Forelimb muscle (tissue), 1 donor: ENCODE measurements around the gene P3H3. TPM values are rescaled to one million over a fixed set of nuclear protein-coding genes. Genes with fewer than 3 reads are reported as not detected.
"Not testable (repeated sequence)": the region's sequence is repeated elsewhere in the genome, so short reads cannot be mapped to it uniquely, and the experiment has no call there.

Experiments
- DNase-seq: peaks from one replicate; pipeline ENCODE4 v3.0.0-alpha.2; 2013; ENCODE audit warnings: low read depth
- polyA plus RNA-seq: library from polyadenylated mRNA; unstranded; fragments of 120-200 nt; gene quantifications from one replicate; pipeline ENCODE4 v1.2.1, GENCODE V29; 2013; ENCODE audit not compliant: insufficient read length

Gene P3H3
- polyA plus RNA-seq, 1 donor: 40.3 TPM

DNA sequence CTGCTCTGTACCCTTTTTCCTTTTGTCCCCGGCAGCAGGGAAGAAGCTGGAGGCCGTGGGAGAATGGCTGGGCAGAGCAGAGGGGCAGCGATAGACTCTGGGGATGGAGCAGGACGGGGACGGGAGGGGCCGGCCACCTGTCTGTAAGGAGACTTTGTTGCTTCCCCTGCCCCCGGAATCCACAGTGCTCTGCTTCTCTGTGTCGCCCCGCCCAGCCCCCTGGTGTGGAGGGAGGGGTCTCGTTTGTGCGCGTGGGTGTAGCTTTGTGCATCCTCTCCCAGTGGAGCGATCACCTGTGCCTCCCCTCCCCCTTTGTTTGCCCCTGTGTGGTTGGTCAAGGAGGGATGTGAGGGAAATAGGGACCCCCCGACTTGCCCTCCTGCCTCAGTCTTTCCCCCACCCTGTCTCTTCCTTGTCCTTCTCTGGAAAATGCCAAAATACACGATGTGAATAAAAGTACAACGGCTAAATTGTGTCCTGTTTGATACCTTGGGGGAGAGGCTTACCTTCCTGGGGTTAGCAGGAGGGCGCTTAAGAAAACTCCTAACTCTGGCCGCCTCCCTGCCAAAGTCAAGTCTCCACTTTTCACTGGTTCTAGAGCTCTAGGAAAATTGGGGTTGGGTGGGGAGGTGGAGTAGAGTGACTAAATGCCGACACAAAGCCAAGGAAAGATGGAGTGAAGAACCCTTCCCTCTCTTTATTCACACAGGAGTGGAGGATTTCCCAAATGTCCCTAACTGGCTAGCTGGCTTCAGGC, 38.1 kb downstream of the P3H3 start:
- no peak for DNase-seq

DNA sequence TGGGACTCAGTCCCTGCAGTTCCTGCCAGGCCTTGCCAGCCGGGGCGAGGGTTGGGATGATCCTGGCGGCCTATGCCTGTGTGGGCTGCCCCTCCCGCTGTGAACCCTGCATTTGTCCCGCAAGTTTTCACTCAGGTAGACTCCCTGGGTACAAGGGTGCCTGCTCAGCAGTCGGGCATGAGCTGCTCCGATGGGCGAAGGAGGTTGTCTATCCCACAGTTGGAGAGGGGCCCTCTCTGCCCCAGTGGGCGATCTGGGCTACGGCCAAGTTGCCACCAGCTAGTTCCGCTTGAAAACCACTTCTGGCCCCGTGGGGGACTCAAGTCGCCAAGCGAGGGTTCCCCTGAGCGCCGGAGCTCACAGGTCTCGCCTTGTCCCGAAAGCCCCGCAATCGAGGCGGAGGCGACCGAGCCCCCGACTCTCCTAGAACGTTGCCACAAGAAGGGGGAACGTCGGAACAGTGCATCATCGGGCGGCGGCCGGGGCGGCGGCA, 38.8 kb downstream of the P3H3 start:
- DNase-seq: no peak

DNA sequence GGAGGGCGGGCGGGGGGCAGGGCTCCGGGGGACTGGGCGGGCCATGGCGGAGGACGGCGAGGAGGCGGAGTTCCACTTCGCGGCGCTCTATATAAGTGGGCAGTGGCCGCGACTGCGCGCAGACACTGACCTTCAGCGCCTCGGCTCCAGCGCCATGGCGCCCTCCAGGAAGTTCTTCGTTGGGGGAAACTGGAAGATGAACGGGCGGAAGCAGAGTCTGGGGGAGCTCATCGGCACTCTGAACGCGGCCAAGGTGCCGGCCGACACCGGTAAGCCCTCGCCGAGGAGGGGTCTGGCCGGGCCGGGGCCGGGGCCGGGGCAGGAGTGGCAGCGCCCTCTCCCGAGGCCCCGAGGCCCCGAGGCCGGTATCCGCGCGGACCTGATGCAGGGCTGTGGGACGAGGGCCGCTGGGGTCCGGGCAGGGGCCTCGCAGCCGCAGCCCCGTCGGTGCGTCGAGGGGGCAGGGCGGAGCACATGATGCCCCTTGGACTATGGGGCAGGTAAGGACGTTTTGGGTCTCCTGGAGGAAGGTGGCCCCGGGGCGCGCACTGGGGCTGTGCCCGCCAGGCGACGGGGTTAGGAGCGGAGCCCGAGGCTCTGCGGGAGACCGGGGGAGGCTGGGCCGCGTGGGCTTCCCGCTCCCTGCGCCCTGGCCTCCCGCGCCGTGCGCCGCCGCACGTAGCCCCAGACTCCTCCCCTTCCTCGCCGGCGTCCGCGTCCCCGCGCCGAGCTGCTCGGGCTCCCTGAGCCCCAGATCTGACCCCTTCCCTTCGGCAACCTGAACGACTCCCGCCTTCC, 39.4 kb downstream of the P3H3 start, which contains the start of gene TPI1:
TSS of gene TPI1 (plus strand) at position 119 of the 798 bp plus-strand sequence. CDS start at position 155, 36 bp downstream.
- DNase-seq: no peak

GRCh38 chr12:6868211-6869048, 40.2 kb downstream of the P3H3 start:
- no peak for DNase-seq

DNA sequence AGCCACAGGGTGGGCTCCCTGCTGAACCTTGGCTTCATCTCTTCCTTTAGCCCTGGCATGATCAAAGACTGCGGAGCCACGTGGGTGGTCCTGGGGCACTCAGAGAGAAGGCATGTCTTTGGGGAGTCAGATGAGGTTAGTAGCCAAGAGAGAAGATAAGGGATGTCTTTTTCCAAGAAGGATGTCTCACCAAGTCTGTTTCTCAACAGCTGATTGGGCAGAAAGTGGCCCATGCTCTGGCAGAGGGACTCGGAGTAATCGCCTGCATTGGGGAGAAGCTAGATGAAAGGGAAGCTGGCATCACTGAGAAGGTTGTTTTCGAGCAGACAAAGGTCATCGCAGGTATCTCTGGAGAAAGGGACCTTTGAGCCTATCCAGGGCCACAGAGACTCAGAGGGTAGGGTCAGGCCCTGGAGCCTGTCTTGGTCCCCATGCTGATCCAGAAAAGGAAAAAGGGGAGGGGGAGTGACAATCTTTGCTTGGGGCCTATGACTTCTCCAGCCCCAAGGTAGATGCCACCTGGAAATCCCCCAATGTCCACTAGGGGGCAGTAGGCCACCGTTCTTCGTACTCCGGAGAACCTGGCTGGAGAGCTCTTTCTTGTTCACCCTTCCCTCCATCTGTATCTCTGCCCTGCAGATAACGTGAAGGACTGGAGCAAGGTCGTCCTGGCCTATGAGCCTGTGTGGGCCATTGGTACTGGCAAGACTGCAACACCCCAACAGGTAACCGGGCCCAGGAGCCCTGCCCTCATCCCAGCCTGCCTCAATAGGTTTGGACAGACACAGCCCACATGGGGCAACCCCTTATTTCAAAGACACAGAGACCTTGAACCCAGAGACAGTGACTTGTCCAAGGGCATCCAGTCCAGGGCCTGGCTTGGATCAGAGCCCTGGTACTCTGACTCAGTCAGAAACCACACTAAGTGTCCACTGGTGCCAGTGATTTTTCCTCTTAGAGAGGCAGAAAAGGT, 41.1 kb downstream of the P3H3 start:
- no peak for DNase-seq

- DNase-seq: not testable (repeated sequence)
These were observed 42.1 kb downstream of the P3H3 start for GRCh38 chr12:6870304-6870703.

- DNase-seq: no peak
These were observed 43.1 kb downstream of the P3H3 start for GRCh38 chr12:6871052-6871957.

GRCh38 chr12:6872073-6873048, 44.2 kb downstream of the P3H3 start:
- no peak for DNase-seq

DNA sequence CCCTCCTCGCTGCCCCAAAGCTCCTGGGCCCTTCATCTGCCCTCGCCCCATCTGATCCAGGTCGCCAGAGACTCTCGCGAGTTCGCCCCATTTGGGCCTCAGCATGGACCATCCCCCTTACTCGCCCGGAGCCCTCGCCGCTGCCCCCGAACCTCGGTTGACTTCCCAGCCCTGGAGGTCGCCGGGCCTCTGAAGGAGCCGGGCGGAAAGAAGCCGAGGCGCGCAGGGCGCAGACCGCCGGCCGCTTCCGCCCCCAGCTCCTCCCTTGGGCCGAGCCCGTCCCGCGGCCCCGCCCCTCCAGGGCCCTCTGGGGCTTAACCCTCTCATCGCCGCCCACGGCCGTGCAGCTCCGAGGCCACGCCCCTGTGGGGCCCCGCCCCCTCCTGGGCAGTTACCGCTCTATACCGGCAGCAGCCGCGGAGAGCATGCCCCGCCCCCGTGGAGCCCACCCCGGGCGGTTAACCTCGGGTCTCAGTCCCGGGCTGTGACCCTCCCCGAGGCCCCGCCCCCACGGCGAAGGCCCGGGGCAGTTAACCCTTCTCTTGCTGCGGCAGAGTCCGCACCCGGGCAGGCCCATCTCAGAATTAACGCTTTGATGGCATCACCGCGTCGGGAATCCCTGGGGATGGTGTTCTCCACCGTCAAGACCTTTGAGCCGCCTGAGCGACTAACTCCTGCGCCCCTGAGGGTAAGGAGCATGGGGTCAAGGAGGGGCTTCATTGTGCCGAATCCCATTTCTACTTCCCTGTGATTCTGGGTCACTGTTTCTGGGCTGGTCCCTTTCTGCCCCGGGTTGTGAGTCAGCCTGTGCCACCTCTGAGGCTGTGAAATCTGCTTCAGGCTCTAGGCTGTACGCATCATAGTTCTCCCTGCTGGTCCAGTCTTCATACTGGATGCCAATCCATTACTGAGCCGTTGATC, 45.1 kb downstream of the P3H3 start, which contains the start of gene SPSB2:
TSS of gene SPSB2 (minus strand) at position 210 of the 921 bp plus-strand sequence. CDS start 402 bp downstream, outside the sequence.
- peak; percentile 83 for DNase-seq

- not testable (repeated sequence) for DNase-seq
These were observed 45.8 kb downstream of the P3H3 start for GRCh38 chr12:6874015-6874368.

DNA sequence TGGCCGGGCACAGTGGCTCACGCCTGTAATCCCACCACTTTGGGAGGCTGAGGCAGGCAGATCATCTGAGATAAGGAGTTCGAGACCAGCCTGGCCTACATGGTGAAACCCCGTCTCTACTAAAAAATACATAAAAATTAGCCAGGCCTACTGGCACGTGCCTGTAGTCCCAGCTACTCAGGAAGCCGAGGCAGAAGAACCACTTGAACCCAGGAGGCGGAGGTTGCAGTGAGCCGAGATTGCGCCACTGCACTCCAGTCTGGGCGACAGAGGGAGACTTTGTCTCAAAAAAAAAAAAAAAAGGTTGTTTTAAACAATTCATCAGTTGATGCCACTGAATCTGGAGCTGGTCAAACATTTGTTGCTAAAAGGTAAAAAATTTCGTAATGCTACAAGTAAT, 51.6 kb downstream of the P3H3 start:
- not testable (repeated sequence) for DNase-seq

DNA sequence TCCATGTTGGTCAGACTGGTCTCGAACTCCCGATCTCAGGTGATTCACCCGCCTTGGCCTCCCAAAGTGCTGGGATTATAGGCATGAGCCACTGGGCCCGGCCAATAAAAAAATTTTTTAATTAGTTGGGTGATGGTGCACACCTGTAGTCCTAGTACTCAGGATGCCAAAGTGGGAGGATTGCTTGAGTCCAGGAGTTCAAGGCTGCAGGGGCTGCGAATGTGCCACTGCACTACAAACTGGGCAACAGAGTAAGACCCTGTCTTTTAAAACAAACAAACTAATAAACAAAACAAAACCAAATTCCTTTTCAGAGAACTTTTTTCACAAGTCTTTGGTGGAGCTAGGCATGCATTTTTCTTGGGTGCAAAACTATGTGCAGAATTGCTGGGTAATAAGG, 55.0 kb downstream of the P3H3 start:
- no peak for DNase-seq

DNA sequence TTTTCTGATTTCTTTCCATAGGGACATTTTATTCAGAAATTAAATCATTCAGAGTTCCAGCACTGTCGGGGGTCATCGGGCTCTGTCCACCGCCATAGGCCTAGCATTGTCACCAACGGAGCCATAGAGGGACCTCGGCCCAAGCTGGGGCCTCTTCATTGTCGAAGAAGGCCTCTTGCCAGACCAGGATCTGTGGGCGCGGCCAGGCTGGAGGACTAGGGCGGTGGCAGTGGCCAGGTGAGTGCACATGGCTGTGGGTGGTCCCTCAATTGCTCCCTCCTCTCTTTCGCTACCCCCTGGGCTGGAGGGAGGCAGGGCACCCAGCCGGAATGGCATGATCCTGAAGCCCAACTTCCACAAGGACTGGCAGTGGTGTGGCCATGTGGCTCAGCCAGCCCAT, 55.5 kb downstream of the P3H3 start:
- DNase-seq: no peak

- no peak for DNase-seq
These were observed 56.3 kb downstream of the P3H3 start for GRCh38 chr12:6884539-6884938.

- not testable (repeated sequence) for DNase-seq
These were observed 58.2 kb downstream of the P3H3 start for GRCh38 chr12:6886206-6886999.

DNA sequence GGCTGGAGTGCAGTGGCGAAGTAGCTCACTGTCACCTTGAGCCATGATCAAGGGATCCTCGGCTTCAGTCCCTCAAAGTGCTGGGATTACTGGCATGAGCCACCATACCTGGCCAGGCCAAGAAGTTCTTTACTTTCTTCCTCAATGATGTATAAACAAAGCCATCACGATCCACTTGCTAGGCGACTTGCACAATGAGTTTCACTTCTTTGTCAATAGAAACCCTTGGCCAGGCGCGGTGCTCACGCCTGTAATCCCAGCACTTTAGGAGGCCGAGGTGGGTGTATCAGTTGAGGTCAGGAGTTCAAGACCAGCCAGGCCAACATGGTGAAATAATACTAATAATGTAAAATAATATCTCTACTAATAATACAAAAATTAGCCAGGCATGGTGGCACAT, 59.3 kb downstream of the P3H3 start:
- no peak for DNase-seq
